PC-3 (cell line): ENCODE measurements around the gene PAQR5.

Source experiments
- CTCF ChIP-seq: fragments of 300-600 bp; sonication (generic); conservative IDR thresholded peaks from 2 replicates; pipeline ENCODE4 v1.5.1; 2017; ENCODE audit warnings: antibody characterized with exemption, low read depth, mild to moderate bottlenecking, low read length
- EZH2 ChIP-seq: fragments of 300-600 bp; sonication (generic); IDR thresholded peaks from one replicate; pipeline ENCODE4 v1.6.1; 2017; ENCODE audit warnings: antibody characterized with exemption, mild to moderate bottlenecking, low read length; ENCODE audit not compliant: unreplicated experiment

GRCh38 chr15:69393831-69394491, 95.2 kb downstream of the PAQR5 start:
- TF ChIP-seq EZH2 (no peak), CTCF (no peak)
